B cell (primary cell): ENCODE measurements around the gene CLEC1A. TPM values are rescaled to one million over a fixed set of nuclear protein-coding genes. Genes with fewer than 3 reads are reported as not detected.

Source experiments
- ATAC-seq: fragments of 200-7000 bp; cut with Tn5 transposase; one replicate; pipeline ENCODE4 v1.10.0; 2021; ENCODE audit warnings: low read depth, mild to moderate bottlenecking, moderate number of reproducible peaks, moderate library complexity
- CTCF ChIA-PET: fragments of 350-600 bp; sonication (Branson Sonifier 250); formaldehyde crosslinking; loops from one replicate; lab custom pipeline; 2021; ENCODE audit warnings: antibody characterized with exemption, inconsistent platforms; lab: Charles Lee
- POLR2A ChIA-PET: fragments of 350-600 bp; sonication (Branson Sonifier 250); formaldehyde crosslinking; loops from one replicate; lab custom pipeline; 2021; ENCODE audit warnings: antibody characterized with exemption; lab: Charles Lee
- DNase-seq: peaks from one replicate; pipeline ENCODE4 v3.0.0; 2013
- H2AFZ ChIP-seq: 2 replicates; pipeline ENCODE4 v1.6.1; 2012; ENCODE audit warnings: mild to moderate bottlenecking, low read depth, low read length; ENCODE audit not compliant: insufficient read depth, poor library complexity, severe bottlenecking
- H3K27ac ChIP-seq, 2 donors: 1 replicate in 1 of 2; 2 replicates in 1 of 2; pipeline ENCODE4 v1.5.1; 2012 to 2013; ENCODE audit warnings: low read length in 2 of 2, mild to moderate bottlenecking in 2 of 2, moderate library complexity in 1 of 2
- H3K27me3 ChIP-seq, 4 experiments: fragments of 200-600 bp in 1 of 4; sonication (generic) in 1 of 4; replicated peaks in 1 of 4; 1 replicate in 2 of 4; 2 replicates in 2 of 4; pipeline versions ENCODE4 v1.6.1 to v1.7.0; 2013 to 2016; ENCODE audit warnings: low read length in 3 of 4, mild to moderate bottlenecking in 2 of 4, mixed read lengths in 1 of 4, moderate library complexity in 1 of 4; ENCODE audit not compliant: insufficient read depth in 4 of 4, control insufficient read depth in 3 of 4; ENCODE audit errors: control extremely low read depth in 1 of 4
- H3K36me3 ChIP-seq, 2 experiments: replicated peaks in 1 of 2; 1 replicate in 1 of 2; 2 replicates in 1 of 2; pipeline versions ENCODE4 v1.6.1 to v1.7.1; 2013; ENCODE audit warnings: low read length in 1 of 2; ENCODE audit not compliant: insufficient read depth in 2 of 2, control insufficient read depth in 1 of 2; ENCODE audit errors: control extremely low read depth in 1 of 2, extremely low read depth in 1 of 2
- H3K4me1 ChIP-seq, 2 donors: fragments of 200-600 bp in 1 of 2; sonication (generic) in 1 of 2; 1 replicate in 1 of 2; 2 replicates in 1 of 2; pipeline versions ENCODE4 v1.5.1 to v1.6.1; 2013 to 2017; ENCODE audit warnings: low read length in 2 of 2; ENCODE audit not compliant: control insufficient read depth in 2 of 2, insufficient read depth in 2 of 2
- H3K4me2 ChIP-seq: replicated peaks from 2 replicates; pipeline ENCODE3; 2012; ENCODE audit warnings: mild to moderate bottlenecking, low read depth, low read length; ENCODE audit not compliant: poor library complexity, severe bottlenecking
- H3K4me3 ChIP-seq, 5 experiments: fragments of 200-600 bp in 1 of 5; sonication (generic) in 1 of 5; 1 replicate in 3 of 5; 2 replicates in 2 of 5; pipeline versions ENCODE4 v1.5.1 to v1.7.0; 2011 to 2016; ENCODE audit warnings: low read length in 4 of 5, mild to moderate bottlenecking in 4 of 5, low read depth in 2 of 5, control low read depth in 1 of 5, moderate library complexity in 1 of 5; ENCODE audit not compliant: insufficient read depth in 1 of 5; ENCODE audit errors: control extremely low read depth in 1 of 5, extremely low read depth in 1 of 5
- H3K79me2 ChIP-seq: fragments of 200-600 bp; sonication (generic); one replicate; pipeline ENCODE4 v1.6.0; 2016; ENCODE audit warnings: low read length; ENCODE audit not compliant: control insufficient read depth, insufficient read depth
- H3K9ac ChIP-seq: fragments of 200-600 bp; sonication (generic); 2 replicates; pipeline ENCODE4 v1.6.1; 2017; ENCODE audit warnings: mild to moderate bottlenecking, low read length, moderate library complexity
- H3K9me3 ChIP-seq, 3 donors: one replicate each; pipeline versions ENCODE4 v1.6.1 to v1.7.1; 2013; ENCODE audit warnings: low read length in 2 of 3; ENCODE audit not compliant: control insufficient read depth in 2 of 3, insufficient read depth in 1 of 3; ENCODE audit errors: control extremely low read depth in 1 of 3
- H4K20me1 ChIP-seq: 2 replicates; pipeline ENCODE4 v1.6.0; 2012; ENCODE audit warnings: mild to moderate bottlenecking, low read length; ENCODE audit not compliant: insufficient read depth, control insufficient read depth, poor library complexity, severe bottlenecking
- H3K27ac Mint-ChIP-seq: one replicate; pipeline ENCODE4 v1.8.0; 2021; ENCODE audit warnings: mixed read lengths
- H3K27me3 Mint-ChIP-seq: one replicate; pipeline ENCODE4 v1.8.0; 2021; ENCODE audit warnings: mixed read lengths
- H3K4me1 Mint-ChIP-seq: one replicate; pipeline ENCODE4 v1.8.0; 2021; ENCODE audit warnings: mixed read lengths
- H3K4me3 Mint-ChIP-seq: one replicate; pipeline ENCODE4 v1.8.0; 2021; ENCODE audit warnings: mixed read lengths
- H3K9me3 Mint-ChIP-seq: one replicate; pipeline ENCODE4 v1.8.0; 2022; ENCODE audit warnings: mixed read lengths; ENCODE audit not compliant: insufficient read depth
- EZH2 ChIP-seq: IDR thresholded peaks from 2 replicates; pipeline ENCODE4 v1.6.1; 2012; ENCODE audit warnings: borderline replicate concordance, low read depth, mild to moderate bottlenecking, moderate library complexity, low read length; ENCODE audit not compliant: insufficient read depth, poor library complexity, severe bottlenecking
- WGBS: methylation state at CpG from one replicate; pipeline ENCODE4 v1.1.5; 2013; ENCODE audit warnings: missing lambda C conversion rate; ENCODE audit not compliant: insufficient coverage; 5-methylcytosine and 5-hydroxymethylcytosine counted together
- intact Hi-C: fragments of 100-400 bp; cut with micrococcal nuclease; formaldehyde crosslinking; loops from one replicate; pipeline ENCODE4 v1.10.0; 2022
- polyA plus RNA-seq: library from polyadenylated mRNA; depleted of rRNA; stranded (reverse); fragments of >200 nt; gene quantifications from 2 replicates; pipeline ENCODE4 v1.2.3, GENCODE V29; 2012
- total RNA-seq, 2 donors: library from RNA; stranded (reverse); fragments of 120-200 nt in 1 of 2; gene quantifications; 1 replicate in 1 of 2; 2 replicates in 1 of 2; pipeline versions ENCODE4 v1.2.3 to v1.2.4, GENCODE V29; 2013 to 2022
- TF ChIP-seq, protein P1 (sequence below): fragments of 200-600 bp; IDR thresholded peaks from one replicate; pipeline ENCODE4 v1.8.0; 2022; ENCODE audit warnings: antibody characterized with exemption, mild to moderate bottlenecking

CLEC1A gene
- total and polyA plus RNA-seq, 2 donors (not counting 1 experiment from before 2014, with no cell fraction given), result 0.10 TPM; not detected in 1

DNA sequence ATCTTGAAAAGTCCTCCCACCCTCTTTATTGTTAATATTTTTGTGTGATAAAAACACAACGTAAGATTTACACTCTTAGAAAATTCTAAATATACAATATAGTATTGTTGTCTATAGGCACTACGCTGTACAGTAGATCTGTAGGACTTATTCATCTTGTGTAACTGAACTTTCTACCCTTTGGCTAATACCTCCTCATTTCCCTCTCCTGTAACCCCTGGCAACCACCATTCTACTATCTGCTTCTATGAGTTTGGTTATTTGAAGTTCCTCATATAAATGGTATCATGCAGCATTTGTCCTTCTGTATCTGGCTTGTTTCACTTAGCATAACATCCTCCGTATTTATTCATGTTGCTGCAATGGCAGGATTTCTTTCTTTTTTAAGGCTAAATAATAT lies 73.5 kb downstream of the CLEC1A start:
- H3K36me3 ChIP-seq, result no peaks in the 10 kb centered on the region
- H3K4me1 Mint-ChIP-seq, result no peaks in the 10 kb centered on the region
- H3K27ac ChIP-seq, result no peak overlapping the region
- no peak overlapping the region for H3K27ac Mint-ChIP-seq
- peaks cover 2% of the 10 kb centered on the region for H3K9me3 Mint-ChIP-seq
- DNase-seq (no peak), ATAC-seq (no peak)
- TF ChIP-seq, protein P1, sequence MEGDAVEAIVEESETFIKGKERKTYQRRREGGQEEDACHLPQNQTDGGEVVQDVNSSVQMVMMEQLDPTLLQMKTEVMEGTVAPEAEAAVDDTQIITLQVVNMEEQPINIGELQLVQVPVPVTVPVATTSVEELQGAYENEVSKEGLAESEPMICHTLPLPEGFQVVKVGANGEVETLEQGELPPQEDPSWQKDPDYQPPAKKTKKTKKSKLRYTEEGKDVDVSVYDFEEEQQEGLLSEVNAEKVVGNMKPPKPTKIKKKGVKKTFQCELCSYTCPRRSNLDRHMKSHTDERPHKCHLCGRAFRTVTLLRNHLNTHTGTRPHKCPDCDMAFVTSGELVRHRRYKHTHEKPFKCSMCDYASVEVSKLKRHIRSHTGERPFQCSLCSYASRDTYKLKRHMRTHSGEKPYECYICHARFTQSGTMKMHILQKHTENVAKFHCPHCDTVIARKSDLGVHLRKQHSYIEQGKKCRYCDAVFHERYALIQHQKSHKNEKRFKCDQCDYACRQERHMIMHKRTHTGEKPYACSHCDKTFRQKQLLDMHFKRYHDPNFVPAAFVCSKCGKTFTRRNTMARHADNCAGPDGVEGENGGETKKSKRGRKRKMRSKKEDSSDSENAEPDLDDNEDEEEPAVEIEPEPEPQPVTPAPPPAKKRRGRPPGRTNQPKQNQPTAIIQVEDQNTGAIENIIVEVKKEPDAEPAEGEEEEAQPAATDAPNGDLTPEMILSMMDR, result no peak
- TF ChIP-seq EZH2, result no peak
- H3K27me3 Mint-ChIP-seq, result peaks cover 31% of the 10 kb centered on the region
- ChIA-PET CTCF (no interaction called here), POLR2A (no interaction called here)
- H4K20me1 ChIP-seq, result no peaks in the 10 kb centered on the region
- no peak overlapping the region for H3K9ac ChIP-seq
- no peak overlapping the region for H3K4me3 ChIP-seq
- H2AFZ ChIP-seq, result no peak overlapping the region
- H3K9me3 ChIP-seq, result no peaks in the 10 kb centered on the region
- H3K27me3 ChIP-seq, result peaks cover 0 to 3% (median 0%) of the 10 kb centered on the region in 4 experiments
- no CpG with 5 or more reads among the region's 3 CpGs for WGBS
- no peak overlapping the region for H3K4me2 ChIP-seq
- no peaks in the 10 kb centered on the region for H3K4me1 ChIP-seq
- H3K4me3 Mint-ChIP-seq, result no peak overlapping the region
- H3K79me2 ChIP-seq, result no peaks in the 10 kb centered on the region
- intact Hi-C loops, result no loop called here

DNA sequence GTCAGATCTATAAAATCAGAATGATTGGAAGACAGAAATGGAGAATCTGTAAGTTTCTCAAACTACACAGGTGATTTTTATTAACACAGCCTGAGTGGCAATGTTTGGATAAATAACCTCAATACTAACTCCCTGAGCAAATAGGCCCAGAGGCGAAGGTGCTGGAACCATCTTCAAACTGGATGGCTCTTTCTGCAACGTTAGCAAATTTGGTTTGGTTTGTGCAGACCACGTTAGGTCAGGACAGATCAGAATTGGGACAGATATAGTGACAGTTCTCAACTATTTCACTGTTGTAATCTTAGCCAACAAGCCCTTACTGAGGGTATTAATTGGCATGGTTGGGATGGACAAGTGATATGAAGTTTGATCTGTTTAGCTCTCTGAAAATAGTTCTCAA lies 77.4 kb downstream of the CLEC1A start:
- WGBS, result no CpG with 5 or more reads among the region's 3 CpGs
- Histone ChIP-seq H3K9ac (no peak overlapping the region), H3K79me2 (no peaks in the 10 kb centered on the region), H3K9me3 (no peaks in the 10 kb centered on the region), H3K4me1 (no peaks in the 10 kb centered on the region), H3K4me3 (no peak overlapping the region), H2AFZ (no peak overlapping the region), H4K20me1 (no peaks in the 10 kb centered on the region), H3K4me2 (no peak overlapping the region), H3K27ac (no peak overlapping the region), H3K27me3 (peaks cover 0 to 3% (median 0%) of the 10 kb centered on the region in 4 experiments), H3K36me3 (no peaks in the 10 kb centered on the region)
- Mint-ChIP-seq H3K4me3 (no peak overlapping the region), H3K4me1 (no peaks in the 10 kb centered on the region), H3K9me3 (peaks cover 2% of the 10 kb centered on the region), H3K27me3 (peaks cover 20% of the 10 kb centered on the region), H3K27ac (no peak overlapping the region)
- CTCF ChIA-PET, result no interaction called here
- TF ChIP-seq EZH2, result no peak
- DNase-seq, result no peak
- no peak for ATAC-seq
- POLR2A ChIA-PET, result no interaction called here
- intact Hi-C loops, result no loop called here

Other genes starting within 250 kb of the CLEC1A start
- gene CLEC2B, start 229.6 kb downstream of the CLEC1A start, total RNA-seq, result 30.5 and 31.6 TPM in 2 replicates
- gene CLEC2B, start 229.6 kb downstream of the CLEC1A start, polyA plus RNA-seq, result 58.2 and 86.6 TPM in 2 replicates
- gene KLRF2, start 217.5 kb downstream of the CLEC1A start, total RNA-seq, result not detected in 2 replicates
- gene KLRF2, start 217.5 kb downstream of the CLEC1A start, polyA plus RNA-seq, result 0.36 TPM in 1 of 2 replicates, not detected in the other
- not detected in 2 replicates for gene CLEC2A, start 166.6 kb downstream of the CLEC1A start, total RNA-seq
- not detected in 2 replicates for gene CLEC2A, start 166.6 kb downstream of the CLEC1A start, polyA plus RNA-seq
- not detected in 2 replicates for gene CLEC12A, start 127.6 kb downstream of the CLEC1A start, total RNA-seq
- gene CLEC12A, start 127.6 kb downstream of the CLEC1A start, polyA plus RNA-seq, result 0.76 and 1.0 TPM in 2 replicates
- gene CLEC1B, start 99.9 kb downstream of the CLEC1A start, total RNA-seq, result not detected in 2 replicates
- not detected in 2 replicates for gene CLEC1B, start 99.9 kb downstream of the CLEC1A start, polyA plus RNA-seq
- not detected in 2 replicates for gene CLEC12B, start 88.4 kb downstream of the CLEC1A start, total RNA-seq
- gene CLEC12B, start 88.4 kb downstream of the CLEC1A start, polyA plus RNA-seq, result 0.09 and 0.34 TPM in 2 replicates
- not detected in 2 replicates for gene CLEC9A, start 68.3 kb downstream of the CLEC1A start, total RNA-seq
- not detected in 2 replicates for gene CLEC9A, start 68.3 kb downstream of the CLEC1A start, polyA plus RNA-seq
- gene CLEC7A, start 31.2 kb upstream of the CLEC1A start, total RNA-seq, result 0.67 and 0.90 TPM in 2 replicates
- gene CLEC7A, start 31.2 kb upstream of the CLEC1A start, polyA plus RNA-seq, result 2.4 and 3.4 TPM in 2 replicates
- gene OLR1, start 73.1 kb upstream of the CLEC1A start, total RNA-seq, result 0.12 TPM in 1 of 2 replicates, not detected in the other
- gene OLR1, start 73.1 kb upstream of the CLEC1A start, polyA plus RNA-seq, result 0.07 TPM in 1 of 2 replicates, not detected in the other
- gene TMEM52B, start 80.0 kb upstream of the CLEC1A start, total RNA-seq, result not detected in 2 replicates
- gene TMEM52B, start 80.0 kb upstream of the CLEC1A start, polyA plus RNA-seq, result 0.03 TPM in 1 of 2 replicates, not detected in the other
- gene GABARAPL1, start 113.9 kb upstream of the CLEC1A start, total RNA-seq, result 11.9 and 12.0 TPM in 2 replicates
- gene GABARAPL1, start 113.9 kb upstream of the CLEC1A start, polyA plus RNA-seq, result 4.5 and 28.1 TPM in 2 replicates
- 0.32 and 0.92 TPM in 2 replicates for gene KLRD1, start 208.9 kb upstream of the CLEC1A start, total RNA-seq
- gene KLRD1, start 208.9 kb upstream of the CLEC1A start, polyA plus RNA-seq, result 0.22 and 0.55 TPM in 2 replicates